ENCODE results near the gene SESN1. TPM values are rescaled to one million over a fixed set of nuclear protein-coding genes. Genes with fewer than 3 reads are reported as not detected.
"Not testable (repeated sequence)": the region's sequence is repeated elsewhere in the genome, so short reads cannot be mapped to it uniquely, and the experiment has no call there.

Gene SESN1
- polyA plus RNA-seq (2013, experiment 1 of 2), result 25.8 TPM
- 25.0 TPM for polyA plus RNA-seq (2013, experiment 2 of 2)

DNA sequence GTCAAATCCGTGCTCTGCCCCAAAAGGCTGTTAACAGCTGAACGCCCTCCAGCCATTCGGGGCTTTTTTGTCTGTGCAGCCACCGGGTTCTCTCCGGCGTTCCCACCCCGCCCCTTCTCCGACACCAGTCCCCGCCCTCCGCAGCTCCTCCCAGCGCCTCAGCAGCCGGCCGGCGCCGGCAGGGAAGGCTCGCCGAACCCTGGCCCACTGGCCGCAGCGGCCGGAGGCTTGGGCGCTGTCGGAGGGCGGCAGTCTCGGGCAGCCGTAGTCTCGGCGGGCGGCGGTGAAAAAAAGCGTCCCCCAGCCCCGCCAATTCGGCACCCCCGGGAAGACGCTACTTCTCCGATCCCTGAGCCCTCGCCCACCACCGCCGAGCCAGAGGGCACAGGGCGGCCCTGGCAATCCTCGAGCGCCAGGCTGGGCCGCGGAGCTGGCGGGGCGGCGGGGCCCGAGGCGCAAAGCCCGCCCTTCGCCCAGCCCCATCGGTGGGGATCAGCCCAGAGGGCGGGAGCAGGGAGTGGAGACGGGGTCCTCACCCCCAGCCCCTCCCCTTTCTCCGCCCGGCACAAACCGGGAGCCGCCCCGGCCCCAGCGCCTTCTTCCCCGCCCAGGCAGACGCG is at the start of gene SESN1:
Gene SESN1 (minus strand): TSS at position 431 of the 620 bp plus-strand sequence. CDS start 773 bp downstream, outside the sequence.
- 0% methylated on average over 45 to 48 of the region's 62 CpGs for WGBS, 2 experiments (ENCODE audit: insufficient coverage in 2 of 2)
- H3K4me3 ChIP-seq (ENCODE audit: extremely low read depth, insufficient read depth, low read length, poor library complexity, severe bottlenecking), result peak within 1 kb of the TSS; percentile 70
- H3K36me3 ChIP-seq (ENCODE audit: control insufficient read depth, insufficient read depth, low read length), result no peaks in the 10 kb centered on the region
- no peaks in the 10 kb centered on the region for H3K9me3 ChIP-seq (ENCODE audit: control insufficient read depth, low read length)
- H3K4me1 ChIP-seq (ENCODE audit: control insufficient read depth, insufficient read depth, low read length, poor library complexity, severe bottlenecking), result peaks cover 15% of the 10 kb centered on the region
- peak within 1 kb of the TSS; percentile 98 for H3K27ac ChIP-seq (ENCODE audit: low read depth, low read length, severe bottlenecking)

GRCh38 chr6:109143191-109143590 is 48.5 kb upstream of the SESN1 start:
- no peaks in the 10 kb centered on the region for H3K4me1 ChIP-seq (ENCODE audit: control insufficient read depth, insufficient read depth, low read length, poor library complexity, severe bottlenecking)
- H3K4me3 ChIP-seq (ENCODE audit: extremely low read depth, insufficient read depth, low read length, poor library complexity, severe bottlenecking), result no peak overlapping the region
- H3K27ac ChIP-seq (ENCODE audit: low read depth, low read length, severe bottlenecking), result no peak overlapping the region
- H3K36me3 ChIP-seq (ENCODE audit: control insufficient read depth, insufficient read depth, low read length), result peaks cover 6% of the 10 kb centered on the region
- H3K9me3 ChIP-seq (ENCODE audit: control insufficient read depth, low read length), result no peaks in the 10 kb centered on the region

DNA sequence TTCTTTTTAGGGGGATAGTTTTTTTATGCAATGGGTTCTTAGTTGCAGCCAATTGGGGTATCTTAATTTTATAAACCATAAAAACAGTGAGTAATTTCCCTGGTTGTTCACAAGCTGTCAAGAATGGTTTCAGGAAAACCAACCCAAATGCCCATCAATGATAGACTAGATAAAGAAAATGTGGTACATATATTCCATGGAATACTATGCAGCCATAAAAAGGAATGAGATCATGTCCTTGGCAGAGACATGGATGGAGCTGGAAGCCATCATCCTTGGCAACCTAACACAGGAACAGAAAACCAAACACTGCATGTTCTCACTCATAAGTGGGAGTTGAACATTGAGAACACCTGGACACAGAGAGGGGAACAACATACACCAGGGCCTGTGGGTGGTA is 47.4 kb upstream of the SESN1 start:
- H3K9me3 ChIP-seq (ENCODE audit: control insufficient read depth, low read length); H3K4me3 ChIP-seq (ENCODE audit: extremely low read depth, insufficient read depth, low read length, poor library complexity, severe bottlenecking); H3K27ac ChIP-seq (ENCODE audit: low read depth, low read length, severe bottlenecking); H3K36me3 ChIP-seq (ENCODE audit: control insufficient read depth, insufficient read depth, low read length); H3K4me1 ChIP-seq (ENCODE audit: control insufficient read depth, insufficient read depth, low read length, poor library complexity, severe bottlenecking): not testable (repeated sequence)

DNA sequence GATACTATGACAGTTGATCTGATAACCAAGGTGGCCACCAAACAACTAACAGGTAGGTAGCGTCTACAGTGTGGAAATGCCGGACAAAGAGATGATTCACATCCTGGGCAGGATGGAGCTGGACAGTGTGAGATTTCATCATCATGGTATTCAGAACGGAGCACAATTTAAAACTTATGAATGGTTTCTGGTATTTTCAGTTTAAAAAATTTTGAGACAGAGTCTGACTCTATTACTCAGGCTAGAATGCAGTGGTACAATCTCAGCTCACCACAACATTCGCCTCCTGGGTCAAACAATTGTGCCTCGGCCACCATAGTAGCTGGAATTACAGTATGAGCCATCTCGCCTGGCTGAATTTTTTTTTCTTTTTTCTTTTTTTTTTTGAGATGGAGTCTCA is 44.5 kb upstream of the SESN1 start:
- no peak overlapping the region for H3K27ac ChIP-seq (ENCODE audit: low read depth, low read length, severe bottlenecking)
- H3K36me3 ChIP-seq (ENCODE audit: control insufficient read depth, insufficient read depth, low read length), result no peaks in the 10 kb centered on the region
- whole genome bisulfite sequencing, 2 experiments (ENCODE audit: insufficient coverage in 2 of 2), result 94 to 100% methylated on average over 5 to 6 of the region's 6 CpGs
- no peak overlapping the region for H3K4me3 ChIP-seq (ENCODE audit: extremely low read depth, insufficient read depth, low read length, poor library complexity, severe bottlenecking)
- no peaks in the 10 kb centered on the region for H3K9me3 ChIP-seq (ENCODE audit: control insufficient read depth, low read length)
- no peaks in the 10 kb centered on the region for H3K4me1 ChIP-seq (ENCODE audit: control insufficient read depth, insufficient read depth, low read length, poor library complexity, severe bottlenecking)

- H3K36me3 ChIP-seq (ENCODE audit: control insufficient read depth, insufficient read depth, low read length); H3K9me3 ChIP-seq (ENCODE audit: control insufficient read depth, low read length); H3K4me1 ChIP-seq (ENCODE audit: control insufficient read depth, insufficient read depth, low read length, poor library complexity, severe bottlenecking); H3K4me3 ChIP-seq (ENCODE audit: extremely low read depth, insufficient read depth, low read length, poor library complexity, severe bottlenecking); H3K27ac ChIP-seq (ENCODE audit: low read depth, low read length, severe bottlenecking): not testable (repeated sequence)
- WGBS, 2 experiments (ENCODE audit: insufficient coverage in 2 of 2), result 100% methylated on average over 1 to 2 of the region's 6 CpGs
Observed at GRCh38 chr6:109136530-109136929, 41.9 kb upstream of the SESN1 start.

DNA sequence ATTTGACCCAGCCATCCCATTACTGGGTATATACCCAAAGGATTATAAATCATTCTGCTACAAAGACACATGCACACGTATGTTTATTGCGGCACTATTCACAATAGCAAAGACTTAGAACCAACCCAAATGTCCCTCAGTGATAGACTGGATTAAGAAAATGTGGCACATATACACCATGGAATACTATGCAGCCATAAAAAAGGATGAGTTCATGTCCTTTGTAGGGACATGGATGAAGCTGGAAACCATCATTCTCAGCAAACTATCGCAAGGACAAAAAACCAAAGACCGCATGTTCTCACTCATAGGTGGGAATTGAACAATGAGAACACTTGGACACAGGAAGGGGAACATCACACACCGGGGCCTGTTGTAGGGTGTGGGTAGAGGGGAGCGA is 41.4 kb upstream of the SESN1 start:
- not testable (repeated sequence) for H3K4me3 ChIP-seq (ENCODE audit: extremely low read depth, insufficient read depth, low read length, poor library complexity, severe bottlenecking); H3K27ac ChIP-seq (ENCODE audit: low read depth, low read length, severe bottlenecking); H3K9me3 ChIP-seq (ENCODE audit: control insufficient read depth, low read length); H3K4me1 ChIP-seq (ENCODE audit: control insufficient read depth, insufficient read depth, low read length, poor library complexity, severe bottlenecking); H3K36me3 ChIP-seq (ENCODE audit: control insufficient read depth, insufficient read depth, low read length)
- WGBS, 2 experiments (ENCODE audit: insufficient coverage in 2 of 2), result 100% methylated on average over 1 of the region's 6 CpGs; no CpG with 5 or more reads in 1 of the 2 experiments

- WGBS, 2 experiments (ENCODE audit: insufficient coverage in 2 of 2), result 80 to 100% methylated on average over 1 of the region's 1 CpG
- not testable (repeated sequence) for H3K4me3 ChIP-seq (ENCODE audit: extremely low read depth, insufficient read depth, low read length, poor library complexity, severe bottlenecking); H3K27ac ChIP-seq (ENCODE audit: low read depth, low read length, severe bottlenecking); H3K9me3 ChIP-seq (ENCODE audit: control insufficient read depth, low read length); H3K36me3 ChIP-seq (ENCODE audit: control insufficient read depth, insufficient read depth, low read length); H3K4me1 ChIP-seq (ENCODE audit: control insufficient read depth, insufficient read depth, low read length, poor library complexity, severe bottlenecking)
Observed at GRCh38 chr6:109135600-109135999, 41.0 kb upstream of the SESN1 start.

DNA sequence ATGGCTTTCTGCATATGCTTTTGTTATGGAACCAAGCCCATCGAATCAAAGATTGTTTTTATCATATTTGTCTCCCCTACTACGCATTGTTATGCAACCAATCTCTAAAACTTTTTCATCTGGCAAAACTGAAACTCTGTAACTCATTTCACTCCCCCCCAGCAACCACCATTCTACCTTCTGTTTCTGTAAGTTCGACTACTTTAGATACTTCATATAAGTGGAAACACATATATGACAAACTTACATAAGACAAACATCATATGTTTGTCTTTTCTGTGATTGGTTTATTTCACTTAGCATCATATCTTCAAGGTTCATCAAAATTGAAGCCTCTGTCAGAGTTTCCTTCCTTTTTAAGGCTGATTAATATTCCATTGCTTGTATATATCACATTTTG is 35.4 kb upstream of the SESN1 start:
- Histone ChIP-seq H3K9me3 (ENCODE audit: control insufficient read depth, low read length) (no peaks in the 10 kb centered on the region), H3K4me1 (ENCODE audit: control insufficient read depth, insufficient read depth, low read length, poor library complexity, severe bottlenecking) (no peaks in the 10 kb centered on the region), H3K27ac (ENCODE audit: low read depth, low read length, severe bottlenecking) (no peak overlapping the region), H3K36me3 (ENCODE audit: control insufficient read depth, insufficient read depth, low read length) (peaks cover 3% of the 10 kb centered on the region), H3K4me3 (ENCODE audit: extremely low read depth, insufficient read depth, low read length, poor library complexity, severe bottlenecking) (no peak overlapping the region)
- WGBS, 2 experiments (ENCODE audit: insufficient coverage in 2 of 2), result 86 to 100% methylated on average over 2 of the region's 3 CpGs

GRCh38 chr6:109125504-109125903 is 30.9 kb upstream of the SESN1 start:
- no peaks in the 10 kb centered on the region for H3K9me3 ChIP-seq (ENCODE audit: control insufficient read depth, low read length)
- no peak overlapping the region for H3K27ac ChIP-seq (ENCODE audit: low read depth, low read length, severe bottlenecking)
- 67% methylated on average over 1 of the region's 3 CpGs; no CpG with 5 or more reads in 1 of the 2 experiments for WGBS, 2 experiments (ENCODE audit: insufficient coverage in 2 of 2)
- no peaks in the 10 kb centered on the region for H3K4me1 ChIP-seq (ENCODE audit: control insufficient read depth, insufficient read depth, low read length, poor library complexity, severe bottlenecking)
- H3K4me3 ChIP-seq (ENCODE audit: extremely low read depth, insufficient read depth, low read length, poor library complexity, severe bottlenecking), result no peak overlapping the region
- H3K36me3 ChIP-seq (ENCODE audit: control insufficient read depth, insufficient read depth, low read length), result peaks cover 3% of the 10 kb centered on the region

DNA sequence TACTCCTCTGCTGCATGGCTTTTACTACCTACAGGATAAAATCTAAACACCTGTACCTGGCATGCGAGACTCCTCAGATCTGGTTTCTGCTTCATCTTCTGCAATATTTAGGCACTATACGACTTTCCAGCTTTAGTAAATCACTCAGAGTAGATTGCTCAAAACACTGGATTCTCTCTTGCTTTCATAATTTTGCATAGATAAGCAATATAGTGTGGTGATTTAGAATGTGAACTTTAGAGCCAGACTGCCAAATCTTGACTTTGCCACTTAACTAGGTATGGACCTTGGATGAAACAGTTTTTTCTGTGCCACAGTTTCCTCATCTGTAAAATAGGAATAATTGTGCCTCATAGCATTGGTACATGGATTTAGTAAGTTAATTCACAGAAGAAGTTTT is 29.6 kb upstream of the SESN1 start:
- H3K36me3 ChIP-seq (ENCODE audit: control insufficient read depth, insufficient read depth, low read length), result peaks cover under 1% of the 10 kb centered on the region
- H3K4me3 ChIP-seq (ENCODE audit: extremely low read depth, insufficient read depth, low read length, poor library complexity, severe bottlenecking), result no peak overlapping the region
- H3K27ac ChIP-seq (ENCODE audit: low read depth, low read length, severe bottlenecking), result no peak overlapping the region
- H3K9me3 ChIP-seq (ENCODE audit: control insufficient read depth, low read length), result no peaks in the 10 kb centered on the region
- no peaks in the 10 kb centered on the region for H3K4me1 ChIP-seq (ENCODE audit: control insufficient read depth, insufficient read depth, low read length, poor library complexity, severe bottlenecking)
- WGBS, 2 experiments (ENCODE audit: insufficient coverage in 2 of 2), result 89 to 92% methylated on average over 2 of the region's 2 CpGs

- Histone ChIP-seq H3K4me3 (ENCODE audit: extremely low read depth, insufficient read depth, low read length, poor library complexity, severe bottlenecking) (no peak overlapping the region), H3K9me3 (ENCODE audit: control insufficient read depth, low read length) (no peaks in the 10 kb centered on the region), H3K36me3 (ENCODE audit: control insufficient read depth, insufficient read depth, low read length) (no peaks in the 10 kb centered on the region), H3K27ac (ENCODE audit: low read depth, low read length, severe bottlenecking) (no peak overlapping the region), H3K4me1 (ENCODE audit: control insufficient read depth, insufficient read depth, low read length, poor library complexity, severe bottlenecking) (no peaks in the 10 kb centered on the region)
Observed at GRCh38 chr6:109121411-109121810, 26.8 kb upstream of the SESN1 start.

Measured in mesodermal cell (in vitro differentiated cells).